K562 (cell line): ENCODE measurements around the gene BMP6. TPM values are rescaled to one million over a fixed set of nuclear protein-coding genes. Genes with fewer than 3 reads are reported as not detected.

Experiments used
- CHD2 ChIP-seq: IDR thresholded peaks from 2 replicates; pipeline ENCODE4 v1.6.1; 2011; ENCODE audit warnings: low read depth, low read length
- CTBP1 ChIP-seq: fragments of 450-650 bp; IDR thresholded peaks from 2 replicates; pipeline ENCODE4 v1.6.1; 2016; ENCODE audit warnings: borderline replicate concordance
- CXXC5 ChIP-seq: fragments of 250-450 bp; sonication (Bioruptor Pico); IDR thresholded peaks from 2 replicates; pipeline ENCODE4 v1.8.0; 2022; ENCODE audit warnings: inconsistent platforms, mild to moderate bottlenecking, moderate library complexity
- EWSR1 ChIP-seq: fragments of 450-650 bp; IDR thresholded peaks from 2 replicates; pipeline ENCODE4 v1.6.1; 2018; ENCODE audit warnings: borderline replicate concordance, mild to moderate bottlenecking, low read depth, moderate library complexity; ENCODE audit not compliant: partially characterized antibody
- FOXK2 ChIP-seq, 2 experiments: fragments of 450-650 bp; IDR thresholded peaks in 1 of 2; conservative IDR thresholded peaks in 1 of 2; 2 replicates each; pipeline ENCODE4 v1.6.1; 2016; ENCODE audit warnings: low read depth in 2 of 2, mild to moderate bottlenecking in 1 of 2
- L3MBTL2 ChIP-seq: fragments of 450-650 bp; IDR thresholded peaks from 2 replicates; pipeline ENCODE4 v1.6.1; 2016; ENCODE audit warnings: mild to moderate bottlenecking, moderate library complexity
- MBD2 ChIP-seq: sonication (generic); IDR thresholded peaks from 2 replicates; pipeline ENCODE4 v1.6.1; 2016; ENCODE audit warnings: low read depth, borderline replicate concordance
- MTA3 ChIP-seq: fragments of 450-650 bp; formaldehyde crosslinking; IDR thresholded peaks from 2 replicates; pipeline ENCODE4 v1.6.1; 2017; ENCODE audit warnings: mild to moderate bottlenecking, borderline replicate concordance
- PHF21A ChIP-seq: fragments of 450-650 bp; IDR thresholded peaks from 2 replicates; pipeline ENCODE4 v1.6.1; 2017; ENCODE audit warnings: low read depth, borderline replicate concordance
- POLR2G ChIP-seq: fragments of 200-400 bp; formaldehyde crosslinking; IDR thresholded peaks from 2 replicates; pipeline ENCODE4 v1.6.1; 2017; ENCODE audit warnings: low read depth, mild to moderate bottlenecking, antibody characterized with exemption, low read length, moderate library complexity
- RB1 ChIP-seq: fragments of 450-650 bp; IDR thresholded peaks from 2 replicates; pipeline ENCODE4 v1.6.1; 2017; ENCODE audit warnings: low read depth, mild to moderate bottlenecking
- RCOR1 ChIP-seq, 2 experiments: IDR thresholded peaks; 2 replicates each; pipeline ENCODE4 v1.6.1; 2012; ENCODE audit warnings: low read depth in 2 of 2, low read length in 2 of 2, borderline replicate concordance in 1 of 2, improper control_type of control experiment in 1 of 2
- SIN3A ChIP-seq, 2 experiments: fragments of 150-350 bp in 1 of 2; IDR thresholded peaks; 2 replicates each; pipeline ENCODE4 v1.6.1; 2011 to 2016; ENCODE audit warnings: borderline replicate concordance in 2 of 2, low read depth in 2 of 2, low read length in 2 of 2, mild to moderate bottlenecking in 2 of 2, moderate library complexity in 2 of 2; ENCODE audit not compliant: control insufficient read depth in 1 of 2
- SUPT5H ChIP-seq: fragments of 450-650 bp; IDR thresholded peaks from 2 replicates; pipeline ENCODE4 v1.6.1; 2016
- TAF7 ChIP-seq: fragments of 450-650 bp; IDR thresholded peaks from 2 replicates; pipeline ENCODE4 v1.6.1; 2016; ENCODE audit warnings: missing genetic modification characterization, missing compliant biosample characterization
- ZNF584 ChIP-seq: fragments of 200-800 bp; sonication (Bioruptor generic); IDR thresholded peaks from 2 replicates; pipeline ENCODE4 v1.6.1; 2016; ENCODE audit warnings: low read depth, mild to moderate bottlenecking, missing genetic modification characterization, missing compliant biosample characterization
- polyA plus RNA-seq, 8 experiments: library from polyadenylated mRNA; depleted of rRNA in 4 of 8; stranded (reverse) in 5 of 8; unstranded in 3 of 8; fragments of >200 nt; fragmentation: Nextera tagmentation in 2 of 8; fragmentation: Illumina TruSeq in 1 of 8; extraction: Ambion mirVana in 2 of 8; extraction: Trizol in 1 of 8; gene quantifications; 2 replicates each; pipeline versions ENCODE4 v1.2.1 to v1.2.3, GENCODE V29; 2011 to 2014; ENCODE audit warnings: inconsistent platforms in 1 of 8, missing spikeins in 1 of 8
- total RNA-seq, 7 experiments: library from RNA; depleted of rRNA in 6 of 7; stranded (reverse); fragments of >200 nt in 6 of 7; fragmentation: Illumina TruSeq in 2 of 7; extraction: Trizol in 2 of 7; gene quantifications; 2 replicates each; pipeline versions ENCODE4 v1.2.1 to v1.2.3, GENCODE V29; 2011 to 2021; ENCODE audit warnings: low replicate concordance in 1 of 7
- TF ChIP-seq, protein P1 (sequence below), 3 experiments: fragments of 200-800 bp in 1 of 3; fragments of 250-450 bp in 1 of 3; fragments of 450-650 bp in 1 of 3; sonication (Bioruptor Pico) in 1 of 3; sonication (Bioruptor generic) in 1 of 3; formaldehyde crosslinking in 1 of 3; IDR thresholded peaks; 2 replicates each; pipeline versions ENCODE4 v1.6.1 to v1.8.0; 2016 to 2022; ENCODE audit warnings: mild to moderate bottlenecking in 2 of 3, missing genetic modification characterization in 2 of 3, missing compliant biosample characterization in 1 of 3, moderate library complexity in 1 of 3
- TF ChIP-seq, protein P2 (sequence below): fragments of 450-650 bp; formaldehyde crosslinking; conservative IDR thresholded peaks from 2 replicates; pipeline ENCODE4 v1.4.0; 2022; ENCODE audit warnings: mild to moderate bottlenecking, missing genetic modification characterization
- TF ChIP-seq, protein P3 (sequence below): fragments of 200-800 bp; sonication (Bioruptor generic); IDR thresholded peaks from 2 replicates; pipeline ENCODE4 v1.6.1; 2017; ENCODE audit warnings: missing genetic modification characterization, missing compliant biosample characterization

BMP6 gene
- total and polyA plus RNA-seq, 9 of the 15 experiments (the other 6 are each of a cell fraction or from before 2014, with no cell fraction given): 0.01 to 0.13 (median 0.06) TPM; not detected in 3

DNA sequence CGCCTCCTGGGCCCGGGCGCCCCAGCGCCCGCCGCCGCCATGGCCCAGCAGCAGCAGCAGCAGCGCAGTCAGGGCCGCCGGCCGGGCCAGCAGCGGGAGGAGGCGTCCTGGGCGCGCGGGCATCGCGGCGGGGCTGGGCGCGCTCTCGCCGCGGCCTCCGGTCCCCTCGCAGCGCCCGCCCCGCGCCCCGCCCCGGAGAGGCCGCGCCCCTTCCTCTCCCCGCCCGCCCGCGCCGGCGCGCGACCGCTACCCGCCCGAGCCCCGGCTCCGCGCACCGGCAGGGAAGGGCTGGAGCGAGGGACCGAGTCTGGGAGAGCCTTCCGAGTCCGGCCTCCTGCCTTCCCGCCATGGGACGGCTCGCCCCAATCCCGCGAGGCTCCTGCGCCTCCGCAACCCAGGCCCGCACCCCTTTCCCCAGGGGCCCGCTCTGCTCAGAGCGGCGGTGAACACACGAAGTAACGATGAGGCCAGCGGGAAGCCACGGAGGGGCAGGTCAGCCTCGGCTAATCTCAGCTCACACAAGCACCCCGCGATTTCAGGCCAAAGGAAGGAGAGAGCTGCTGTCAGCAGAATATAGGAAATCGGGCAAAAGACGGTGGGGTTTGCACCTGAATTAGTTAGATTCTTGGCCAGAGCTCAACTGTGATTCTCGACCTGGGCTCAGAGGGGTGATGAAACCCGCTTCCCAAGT is 184.9 kb downstream of the BMP6 start, which contains the start of gene TXNDC5 (continued):
- TF ChIP-seq FOXK2 (conservative IDR thresholded peaks at IDR 0.05 in 1 of 2, IDR thresholded peaks at IDR 0.05 in 1 of 2; ENCODE audit: low read depth in 2 of 2): no peak
- TF ChIP-seq EWSR1: no peak
- 0 out of 2 replicates have a peak, but pooled peaks have one; percentile 23 for TF ChIP-seq PHF21A
- TF ChIP-seq, protein P1, sequence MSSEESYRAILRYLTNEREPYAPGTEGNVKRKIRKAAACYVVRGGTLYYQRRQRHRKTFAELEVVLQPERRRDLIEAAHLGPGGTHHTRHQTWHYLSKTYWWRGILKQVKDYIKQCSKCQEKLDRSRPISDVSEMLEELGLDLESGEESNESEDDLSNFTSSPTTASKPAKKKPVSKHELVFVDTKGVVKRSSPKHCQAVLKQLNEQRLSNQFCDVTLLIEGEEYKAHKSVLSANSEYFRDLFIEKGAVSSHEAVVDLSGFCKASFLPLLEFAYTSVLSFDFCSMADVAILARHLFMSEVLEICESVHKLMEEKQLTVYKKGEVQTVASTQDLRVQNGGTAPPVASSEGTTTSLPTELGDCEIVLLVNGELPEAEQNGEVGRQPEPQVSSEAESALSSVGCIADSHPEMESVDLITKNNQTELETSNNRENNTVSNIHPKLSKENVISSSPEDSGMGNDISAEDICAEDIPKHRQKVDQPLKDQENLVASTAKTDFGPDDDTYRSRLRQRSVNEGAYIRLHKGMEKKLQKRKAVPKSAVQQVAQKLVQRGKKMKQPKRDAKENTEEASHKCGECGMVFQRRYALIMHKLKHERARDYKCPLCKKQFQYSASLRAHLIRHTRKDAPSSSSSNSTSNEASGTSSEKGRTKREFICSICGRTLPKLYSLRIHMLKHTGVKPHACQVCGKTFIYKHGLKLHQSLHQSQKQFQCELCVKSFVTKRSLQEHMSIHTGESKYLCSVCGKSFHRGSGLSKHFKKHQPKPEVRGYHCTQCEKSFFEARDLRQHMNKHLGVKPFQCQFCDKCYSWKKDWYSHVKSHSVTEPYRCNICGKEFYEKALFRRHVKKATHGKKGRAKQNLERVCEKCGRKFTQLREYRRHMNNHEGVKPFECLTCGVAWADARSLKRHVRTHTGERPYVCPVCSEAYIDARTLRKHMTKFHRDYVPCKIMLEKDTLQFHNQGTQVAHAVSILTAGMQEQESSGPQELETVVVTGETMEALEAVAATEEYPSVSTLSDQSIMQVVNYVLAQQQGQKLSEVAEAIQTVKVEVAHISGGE (CRISPR knock-in tag; IDR thresholded peaks at IDR 0.05): peak; percentile 13 to 91 (median 49); a peak in 3 of 6 replicates
- peak; percentile 75 for TF ChIP-seq CHD2
- TF ChIP-seq POLR2G: peak; percentile 80
- peak; percentile 28; the same call in 1 of the 2 replicates for TF ChIP-seq CTBP1
- peak; percentile 91 for TF ChIP-seq L3MBTL2
- no peak for TF ChIP-seq ZNF584
- TF ChIP-seq, protein P2, sequence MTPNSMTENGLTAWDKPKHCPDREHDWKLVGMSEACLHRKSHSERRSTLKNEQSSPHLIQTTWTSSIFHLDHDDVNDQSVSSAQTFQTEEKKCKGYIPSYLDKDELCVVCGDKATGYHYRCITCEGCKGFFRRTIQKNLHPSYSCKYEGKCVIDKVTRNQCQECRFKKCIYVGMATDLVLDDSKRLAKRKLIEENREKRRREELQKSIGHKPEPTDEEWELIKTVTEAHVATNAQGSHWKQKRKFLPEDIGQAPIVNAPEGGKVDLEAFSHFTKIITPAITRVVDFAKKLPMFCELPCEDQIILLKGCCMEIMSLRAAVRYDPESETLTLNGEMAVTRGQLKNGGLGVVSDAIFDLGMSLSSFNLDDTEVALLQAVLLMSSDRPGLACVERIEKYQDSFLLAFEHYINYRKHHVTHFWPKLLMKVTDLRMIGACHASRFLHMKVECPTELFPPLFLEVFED: no peak
- peak; percentile 30; the same call in 1 of the 2 replicates for TF ChIP-seq MTA3
- peak in 1 of 2 experiments; percentile 27; a peak in 1 of 4 replicates for TF ChIP-seq RCOR1 (IDR thresholded peaks at IDR 0.05; ENCODE audit: borderline replicate concordance in 1 of 2, low read depth in 2 of 2, low read length in 2 of 2)
- peak; percentile 68 for TF ChIP-seq RB1
- no peak for TF ChIP-seq TAF7 (tag)
- TF ChIP-seq SUPT5H: peak; percentile 59
- peak in 1 of 2 experiments; percentile 43; a peak in 1 of 4 replicates for TF ChIP-seq SIN3A (IDR thresholded peaks at IDR 0.05; ENCODE audit: borderline replicate concordance in 2 of 2, control insufficient read depth in 1 of 2, low read depth in 2 of 2, low read length in 2 of 2)
- TF ChIP-seq MBD2: 0 out of 2 replicates have a peak, but pooled peaks have one; percentile 26
- TF ChIP-seq, protein P3, sequence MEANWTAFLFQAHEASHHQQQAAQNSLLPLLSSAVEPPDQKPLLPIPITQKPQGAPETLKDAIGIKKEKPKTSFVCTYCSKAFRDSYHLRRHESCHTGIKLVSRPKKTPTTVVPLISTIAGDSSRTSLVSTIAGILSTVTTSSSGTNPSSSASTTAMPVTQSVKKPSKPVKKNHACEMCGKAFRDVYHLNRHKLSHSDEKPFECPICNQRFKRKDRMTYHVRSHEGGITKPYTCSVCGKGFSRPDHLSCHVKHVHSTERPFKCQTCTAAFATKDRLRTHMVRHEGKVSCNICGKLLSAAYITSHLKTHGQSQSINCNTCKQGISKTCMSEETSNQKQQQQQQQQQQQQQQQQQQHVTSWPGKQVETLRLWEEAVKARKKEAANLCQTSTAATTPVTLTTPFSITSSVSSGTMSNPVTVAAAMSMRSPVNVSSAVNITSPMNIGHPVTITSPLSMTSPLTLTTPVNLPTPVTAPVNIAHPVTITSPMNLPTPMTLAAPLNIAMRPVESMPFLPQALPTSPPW (CRISPR knock-in tag): peak; percentile 66
- TF ChIP-seq CXXC5 (CRISPR knock-in tag): peak; percentile 52; the same call in 1 of the 2 replicates
- TF ChIP-seq, all 486 proteins: peak for 52
